Hippocampal formation (tissue), 2 donors: ENCODE data around the gene ATP10D.
"Not testable (repeated sequence)": the region's sequence is repeated elsewhere in the genome, so short reads cannot be mapped to it uniquely, and the experiment has no call there.

Source experiments
- DNase-seq, 2 donors: peaks; one replicate each; lab custom pipeline; 2025; lab: John Stamatoyannopoulos, UW

ATP10D gene

DNA sequence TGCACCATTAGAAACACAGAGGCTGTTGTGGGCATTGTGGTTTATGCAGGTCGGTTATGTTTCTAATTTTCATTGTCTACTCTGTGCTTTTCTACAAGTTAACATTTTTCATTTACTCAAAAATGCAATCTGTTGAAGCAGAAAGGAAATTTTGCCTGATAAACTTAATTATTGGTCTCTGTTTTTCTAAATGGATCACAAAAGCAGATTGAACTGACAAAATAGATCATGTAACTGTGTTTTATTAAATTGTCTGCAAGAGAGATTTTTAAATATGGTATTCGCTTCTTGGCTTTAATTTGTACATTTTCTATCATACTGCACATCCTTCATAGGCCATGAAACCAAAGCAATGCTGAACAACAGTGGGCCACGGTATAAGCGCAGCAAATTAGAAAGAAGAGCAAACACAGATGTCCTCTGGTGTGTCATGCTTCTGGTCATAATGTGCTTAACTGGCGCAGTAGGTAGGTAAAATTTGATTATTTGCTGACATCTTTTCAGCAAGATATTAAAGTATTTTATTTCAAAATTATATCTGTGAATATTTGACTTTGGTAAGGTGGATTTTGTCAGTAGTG lies 50.6 kb downstream of the ATP10D start:
- DNase-seq, result no peak

DNA sequence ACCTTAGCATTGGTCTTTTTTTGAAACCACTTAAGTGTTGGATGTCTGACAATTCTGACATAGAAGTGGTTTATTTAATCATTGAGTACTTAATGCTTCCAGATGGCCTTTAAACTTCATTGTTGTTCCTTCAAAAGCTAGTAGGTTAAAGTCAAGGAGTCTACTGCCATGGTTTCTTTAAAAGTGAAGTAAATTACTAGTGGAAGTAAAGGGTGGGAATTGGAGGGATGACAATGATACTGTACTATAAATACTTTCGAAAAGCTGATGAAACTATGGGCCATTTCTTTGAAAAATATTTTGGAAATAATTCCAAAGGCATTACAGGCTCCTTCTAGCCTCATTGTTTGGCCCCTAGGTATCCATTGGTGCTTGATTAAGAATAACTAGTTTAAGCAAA lies 51.9 kb downstream of the ATP10D start:
- DNase-seq, result no peak

GRCh38 chr4:47538111-47538824 lies 53.2 kb downstream of the ATP10D start:
- no peak for DNase-seq

GRCh38 chr4:47538825-47539154 lies 53.7 kb downstream of the ATP10D start:
- no peak for DNase-seq

- not testable (repeated sequence) for DNase-seq
Observed at GRCh38 chr4:47542640-47543039, 57.6 kb downstream of the ATP10D start.

DNA sequence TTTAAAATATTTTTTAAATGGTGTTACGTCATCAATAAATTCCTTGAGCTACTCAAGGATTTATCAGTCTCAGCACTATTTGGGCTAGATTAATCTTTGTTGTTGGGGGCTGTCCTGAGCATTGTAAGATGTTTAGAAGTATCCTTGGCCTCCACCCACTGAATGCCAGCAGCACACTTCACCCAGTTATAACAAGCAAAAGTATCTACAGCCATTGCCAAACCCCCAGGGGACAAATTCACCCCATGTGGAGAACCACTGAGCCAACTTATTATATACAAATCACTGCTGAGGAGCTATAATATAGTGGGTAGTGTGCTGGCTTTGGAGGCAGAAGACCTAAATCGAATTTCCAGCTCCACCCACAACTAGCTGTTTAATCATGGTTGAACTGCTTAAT lies 58.3 kb downstream of the ATP10D start:
- DNase-seq, result no peak

- DNase-seq, result not testable (repeated sequence)
Observed at GRCh38 chr4:47550357-47550756, 65.3 kb downstream of the ATP10D start.

DNA sequence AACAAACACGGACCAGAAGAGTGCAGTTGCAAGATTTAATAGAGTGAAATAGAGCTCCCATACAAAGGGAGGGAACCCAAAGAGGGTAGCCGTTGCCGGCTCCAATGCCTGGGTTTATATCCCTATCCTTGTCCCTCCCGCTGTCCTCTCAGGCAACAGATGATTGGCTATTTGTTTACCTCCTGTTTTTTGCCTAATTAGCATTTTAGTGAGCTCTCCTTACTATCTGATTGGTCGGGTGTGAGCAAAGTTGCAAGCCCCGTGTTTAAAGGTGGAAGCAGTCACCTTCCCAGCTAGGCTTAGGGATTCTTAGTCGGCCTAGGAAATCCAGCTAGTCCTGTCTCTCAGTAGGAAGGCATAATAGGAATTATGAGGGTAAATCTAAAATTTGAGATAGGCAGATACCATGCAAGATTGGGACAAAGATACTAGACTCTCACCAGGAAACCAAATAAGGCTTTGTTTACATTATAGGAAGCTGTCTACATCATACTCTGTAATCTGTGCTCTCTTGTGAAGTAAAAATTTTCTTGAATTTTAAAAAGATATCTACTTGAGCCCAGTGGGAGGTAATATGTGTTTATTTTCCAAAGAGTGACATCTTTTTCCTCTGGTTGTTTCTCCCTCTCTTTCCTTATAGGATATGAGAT lies 65.9 kb downstream of the ATP10D start:
- DNase-seq, result no peak

GRCh38 chr4:47551682-47552081 lies 66.6 kb downstream of the ATP10D start:
- no peak for DNase-seq

DNA sequence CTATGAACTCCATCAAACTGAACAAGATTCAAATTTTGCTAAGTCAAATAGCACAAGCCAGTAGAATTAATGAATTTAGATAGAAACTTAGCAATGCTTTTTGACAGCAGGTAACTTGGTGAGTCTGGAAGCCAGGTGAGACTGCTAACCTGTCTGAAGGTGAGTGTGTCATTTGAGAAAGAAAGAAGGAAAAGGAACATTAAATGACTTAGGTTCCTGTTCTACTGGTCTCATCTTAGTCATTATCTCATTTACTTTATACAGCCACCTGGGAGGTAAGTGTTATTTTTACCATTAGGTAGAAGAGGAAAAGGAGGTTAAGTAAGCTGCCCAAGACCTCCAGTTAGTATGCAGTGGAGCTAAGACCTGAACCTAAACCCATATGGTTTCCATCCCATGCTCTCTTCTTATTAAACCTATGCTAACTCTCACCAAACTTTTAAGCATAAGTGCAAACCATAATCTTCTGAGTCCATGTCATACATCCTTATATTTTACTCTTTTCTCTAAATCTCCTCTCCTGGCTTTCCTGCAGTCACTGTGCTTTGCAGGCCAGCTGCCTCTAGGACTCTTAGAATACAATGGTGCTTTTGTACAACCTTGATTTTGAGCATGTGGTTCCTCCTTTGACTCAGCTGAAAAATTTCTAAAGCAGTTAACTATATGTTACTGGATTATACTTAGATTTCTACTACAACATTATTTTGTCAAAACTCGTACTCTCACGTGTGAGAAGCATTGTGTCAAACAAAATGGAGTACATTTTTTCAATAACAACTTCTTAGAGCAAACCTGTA lies 68.5 kb downstream of the ATP10D start:
- DNase-seq, result no peak

GRCh38 chr4:47555920-47556319 lies 70.8 kb downstream of the ATP10D start:
- not testable (repeated sequence) for DNase-seq

DNA sequence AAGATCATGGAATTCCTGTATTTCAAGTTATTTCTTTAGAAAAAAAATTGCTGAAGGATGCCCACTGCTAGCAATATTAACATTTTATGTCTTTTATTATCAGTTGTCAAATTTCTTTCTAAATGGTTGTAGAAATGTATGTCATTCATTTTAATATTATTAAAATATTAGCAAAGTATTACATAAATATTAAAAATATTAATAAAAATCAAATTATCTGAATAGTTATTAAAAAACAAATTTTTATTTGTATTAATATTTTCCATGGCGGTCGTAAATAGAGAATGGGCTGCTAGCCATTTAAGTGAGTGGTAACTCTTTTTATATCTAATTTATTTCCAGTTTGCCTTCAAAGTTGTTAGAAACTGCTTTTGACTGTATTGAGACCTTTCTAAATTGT lies 72.2 kb downstream of the ATP10D start:
- no peak for DNase-seq

DNA sequence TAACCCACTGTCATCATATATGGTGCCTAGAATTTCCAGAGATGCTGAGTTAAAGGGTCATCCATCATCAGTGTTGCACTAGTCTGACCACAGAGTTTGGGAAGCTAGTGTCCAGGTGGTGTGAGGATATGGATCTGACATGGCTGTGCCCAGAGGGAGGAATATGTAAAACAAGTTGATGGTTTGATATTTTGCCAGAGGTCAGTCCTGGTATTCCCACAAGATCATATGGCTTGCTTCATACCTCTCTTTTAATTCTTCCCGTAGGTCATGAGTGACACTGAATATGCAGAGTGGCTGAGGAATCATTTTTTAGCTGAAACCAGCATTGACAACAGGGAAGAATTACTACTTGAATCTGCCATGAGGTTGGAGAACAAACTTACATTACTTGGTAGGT lies 75.6 kb downstream of the ATP10D start:
- no peak for DNase-seq

- no peak for DNase-seq
Observed at GRCh38 chr4:47561331-47561730, 76.3 kb downstream of the ATP10D start.

DNA sequence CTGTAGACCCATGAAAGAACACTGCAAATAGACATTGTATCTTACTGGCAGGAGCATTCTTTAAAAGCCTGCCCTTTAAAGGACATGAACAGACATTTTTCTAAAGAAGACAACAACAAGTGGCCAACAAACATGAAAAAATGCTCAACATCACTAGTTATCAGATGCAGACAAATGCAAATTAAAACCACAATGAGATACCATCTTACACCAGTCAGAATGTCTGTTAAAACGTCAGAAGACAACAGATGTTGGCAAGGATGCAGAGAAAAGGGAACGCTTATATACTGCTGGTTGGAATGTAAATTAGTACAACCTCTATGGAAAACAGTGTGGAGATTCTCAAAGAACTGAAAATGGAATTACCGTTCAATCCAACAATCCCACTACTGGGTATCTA lies 77.2 kb downstream of the ATP10D start:
- no peak for DNase-seq

- no peak for DNase-seq
Observed at GRCh38 chr4:47566566-47566965, 81.5 kb downstream of the ATP10D start.

DNA sequence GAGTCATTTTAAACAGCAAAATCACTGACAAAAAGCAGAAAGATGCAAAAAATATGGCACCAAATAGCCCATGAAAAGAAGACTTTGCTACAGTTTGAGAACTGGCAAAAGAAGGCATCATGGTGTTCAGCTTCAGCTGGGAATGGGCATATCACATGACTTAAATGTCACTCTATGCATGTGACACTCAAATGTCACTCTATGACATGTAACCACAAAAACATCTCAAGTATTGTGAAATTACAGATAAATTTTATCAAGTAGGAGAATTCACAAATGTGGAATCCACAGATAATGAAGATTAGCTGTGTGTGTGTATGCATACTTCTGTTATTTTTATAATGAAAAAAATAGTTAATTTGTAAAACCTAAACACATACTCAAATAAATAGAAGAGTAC lies 81.9 kb downstream of the ATP10D start:
- DNase-seq, result no peak

DNA sequence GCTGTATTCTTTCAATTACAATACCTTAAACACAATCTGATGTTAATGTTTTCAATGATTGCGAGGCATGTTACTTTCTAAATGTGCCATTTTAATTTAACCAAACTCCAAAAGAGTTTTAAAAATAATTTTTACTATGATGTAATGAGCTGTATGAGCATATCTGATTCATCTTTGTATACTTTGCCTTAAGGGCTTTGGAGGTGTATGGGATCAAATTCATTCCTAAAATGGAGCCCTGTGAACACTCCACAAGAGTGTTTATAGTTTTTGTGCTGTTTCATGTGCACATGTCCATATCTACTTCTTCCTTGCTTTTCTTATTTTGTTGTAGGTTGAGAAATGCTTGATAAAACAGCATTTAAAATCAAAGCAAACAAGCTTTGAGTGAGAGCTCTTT lies 82.4 kb downstream of the ATP10D start:
- no peak for DNase-seq

DNA sequence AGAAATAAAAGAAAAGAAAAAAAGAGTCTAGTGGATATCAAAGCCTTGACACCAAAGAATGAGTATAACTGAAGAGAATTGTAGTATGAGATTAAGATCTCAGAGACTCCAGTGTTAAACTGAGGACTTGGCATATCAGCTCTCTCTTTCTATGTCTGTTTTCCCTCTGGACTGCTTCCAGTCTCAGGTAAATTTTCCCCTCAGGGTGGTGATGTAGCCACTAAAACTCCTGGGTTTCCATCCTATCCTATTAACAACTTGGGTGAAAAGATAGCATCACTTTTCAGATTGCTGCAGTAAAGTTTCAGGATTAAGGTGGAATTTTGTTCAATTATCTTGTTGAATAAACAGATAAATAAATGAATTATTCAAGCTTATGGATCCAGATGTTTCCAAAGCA lies 85.7 kb downstream of the ATP10D start:
- no peak for DNase-seq

DNA sequence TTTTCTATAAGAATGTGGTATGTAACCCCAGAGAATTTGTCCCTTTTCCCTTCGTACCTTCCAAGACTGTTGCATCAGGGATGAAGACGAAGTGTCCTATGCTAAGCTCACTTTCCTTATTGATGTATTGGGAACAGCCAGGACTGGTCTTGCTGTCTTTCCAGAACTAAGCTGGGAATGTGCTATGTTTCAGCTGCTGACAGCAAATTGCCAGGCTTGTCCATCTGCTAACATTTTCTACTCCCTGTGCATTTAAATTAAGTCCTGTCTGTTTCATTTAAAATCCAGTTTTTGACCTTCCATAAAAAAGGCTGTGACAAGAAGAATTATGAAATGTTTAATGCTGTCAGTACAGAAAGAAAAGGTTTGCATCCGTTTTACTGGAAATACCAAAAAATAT lies 87.9 kb downstream of the ATP10D start:
- DNase-seq, result no peak

GRCh38 chr4:47577779-47578553 lies 92.9 kb downstream of the ATP10D start:
- no peak for DNase-seq

GRCh38 chr4:47579235-47579634 lies 94.2 kb downstream of the ATP10D start:
- DNase-seq, result no peak
